ENCODE data around the gene SERPINB7.

DNA sequence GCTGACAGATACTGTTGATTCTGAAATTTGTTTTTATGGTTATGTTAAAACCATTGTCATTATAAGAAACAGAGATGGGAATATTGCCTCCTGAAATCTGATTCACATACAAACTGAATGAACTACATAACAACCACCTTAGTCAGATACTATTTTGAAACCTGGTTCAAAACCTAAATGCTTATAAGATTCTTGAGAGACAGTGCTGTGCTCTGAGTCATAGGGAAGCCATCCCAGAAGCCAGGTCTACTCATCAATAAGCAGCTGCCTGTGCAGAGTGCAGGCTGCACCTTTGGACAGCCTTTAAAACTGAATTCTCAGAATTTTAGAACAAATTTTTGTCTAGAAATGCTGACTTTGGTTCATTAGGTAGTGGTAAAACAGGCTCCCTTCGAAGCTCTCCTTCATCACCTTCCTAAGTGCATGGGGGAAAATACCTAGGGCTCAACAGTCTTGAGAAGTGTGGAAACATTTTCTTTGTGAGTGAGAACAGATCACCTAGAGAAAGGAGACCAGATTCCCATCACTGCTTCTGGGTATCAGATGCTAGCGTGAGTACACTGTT lies at the start of gene SERPINB7:
- TF ChIP-seq, protein P1, sequence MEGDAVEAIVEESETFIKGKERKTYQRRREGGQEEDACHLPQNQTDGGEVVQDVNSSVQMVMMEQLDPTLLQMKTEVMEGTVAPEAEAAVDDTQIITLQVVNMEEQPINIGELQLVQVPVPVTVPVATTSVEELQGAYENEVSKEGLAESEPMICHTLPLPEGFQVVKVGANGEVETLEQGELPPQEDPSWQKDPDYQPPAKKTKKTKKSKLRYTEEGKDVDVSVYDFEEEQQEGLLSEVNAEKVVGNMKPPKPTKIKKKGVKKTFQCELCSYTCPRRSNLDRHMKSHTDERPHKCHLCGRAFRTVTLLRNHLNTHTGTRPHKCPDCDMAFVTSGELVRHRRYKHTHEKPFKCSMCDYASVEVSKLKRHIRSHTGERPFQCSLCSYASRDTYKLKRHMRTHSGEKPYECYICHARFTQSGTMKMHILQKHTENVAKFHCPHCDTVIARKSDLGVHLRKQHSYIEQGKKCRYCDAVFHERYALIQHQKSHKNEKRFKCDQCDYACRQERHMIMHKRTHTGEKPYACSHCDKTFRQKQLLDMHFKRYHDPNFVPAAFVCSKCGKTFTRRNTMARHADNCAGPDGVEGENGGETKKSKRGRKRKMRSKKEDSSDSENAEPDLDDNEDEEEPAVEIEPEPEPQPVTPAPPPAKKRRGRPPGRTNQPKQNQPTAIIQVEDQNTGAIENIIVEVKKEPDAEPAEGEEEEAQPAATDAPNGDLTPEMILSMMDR (IDR thresholded peaks at IDR 0.05): no peak
- no peak for TF ChIP-seq POLR2A (IDR thresholded peaks at IDR 0.05)

Data from Peyer's patch (tissue), 4 donors.